Measurements from ENCODE around the gene SYK.

Gene SYK

GRCh38 chr9:90933468-90933867 is 131.8 kb downstream of the SYK start:
- TF ChIP-seq CTCF (conservative IDR thresholded peaks at IDR 0.05; ENCODE audit: low read length) = no peak
- DNase-seq (ENCODE audit: low read depth) = no peak
- H3K4me3 ChIP-seq (ENCODE audit: low read length) = no peak overlapping the region

- TF ChIP-seq CTCF (conservative IDR thresholded peaks at IDR 0.05; ENCODE audit: low read length) = no peak
- no peak overlapping the region for H3K4me3 ChIP-seq (ENCODE audit: low read length)
- DNase-seq (ENCODE audit: low read depth) = no peak
Observed at GRCh38 chr9:90939351-90939750, 137.7 kb downstream of the SYK start.

- no peak overlapping the region for H3K4me3 ChIP-seq (ENCODE audit: low read length)
- no peak for DNase-seq (ENCODE audit: low read depth)
- TF ChIP-seq CTCF (conservative IDR thresholded peaks at IDR 0.05; ENCODE audit: low read length) = no peak
Observed at GRCh38 chr9:90940280-90940679, 138.7 kb downstream of the SYK start.

- H3K4me3 ChIP-seq (ENCODE audit: low read length) = no peak overlapping the region
- TF ChIP-seq CTCF (conservative IDR thresholded peaks at IDR 0.05; ENCODE audit: low read length) = no peak
- DNase-seq (ENCODE audit: low read depth) = no peak
Observed at GRCh38 chr9:90941661-90942060, 140.0 kb downstream of the SYK start.

GRCh38 chr9:90942555-90942954 is 140.9 kb downstream of the SYK start:
- TF ChIP-seq CTCF (conservative IDR thresholded peaks at IDR 0.05; ENCODE audit: low read length) = no peak
- no peak overlapping the region for H3K4me3 ChIP-seq (ENCODE audit: low read length)
- no peak for DNase-seq (ENCODE audit: low read depth)

GRCh38 chr9:90943341-90943740 is 141.7 kb downstream of the SYK start:
- no peak for DNase-seq (ENCODE audit: low read depth)
- no peak overlapping the region for H3K4me3 ChIP-seq (ENCODE audit: low read length)
- TF ChIP-seq CTCF (conservative IDR thresholded peaks at IDR 0.05; ENCODE audit: low read length) = no peak

GRCh38 chr9:90945336-90945735 is 143.7 kb downstream of the SYK start:
- H3K4me3 ChIP-seq (ENCODE audit: low read length) = no peak overlapping the region
- TF ChIP-seq CTCF (conservative IDR thresholded peaks at IDR 0.05; ENCODE audit: low read length) = no peak
- no peak for DNase-seq (ENCODE audit: low read depth)

Data from AG10803 (cell line).